Mesodermal cell (in vitro differentiated cells): ENCODE measurements around the gene TNS1. TPM values are rescaled to one million over a fixed set of nuclear protein-coding genes. Genes with fewer than 3 reads are reported as not detected.
"Not testable (repeated sequence)": the region's sequence is repeated elsewhere in the genome, so short reads cannot be mapped to it uniquely, and the experiment has no call there.

Experiments used
- H3K27ac ChIP-seq: 2 replicates; pipeline ENCODE4 v1.7.0; 2013; ENCODE audit warnings: mild to moderate bottlenecking, low read depth, low read length, moderate library complexity; ENCODE audit not compliant: severe bottlenecking
- H3K36me3 ChIP-seq: 2 replicates; pipeline ENCODE4 v1.7.1; 2013; ENCODE audit warnings: mild to moderate bottlenecking, low read length, moderate library complexity; ENCODE audit not compliant: control insufficient read depth, insufficient read depth
- H3K4me1 ChIP-seq: one replicate; pipeline ENCODE4 v1.7.1; 2013; ENCODE audit warnings: mild to moderate bottlenecking, low read length; ENCODE audit not compliant: insufficient read depth, control insufficient read depth, poor library complexity, severe bottlenecking
- H3K4me3 ChIP-seq: 2 replicates; pipeline ENCODE4 v1.7.0; 2013; ENCODE audit warnings: low read length, control low read depth, mild to moderate bottlenecking; ENCODE audit not compliant: insufficient read depth, poor library complexity, severe bottlenecking; ENCODE audit errors: extremely low read depth
- H3K9me3 ChIP-seq: 2 replicates; pipeline ENCODE4 v1.7.1; 2013; ENCODE audit warnings: mild to moderate bottlenecking, low read length, moderate library complexity; ENCODE audit not compliant: control insufficient read depth
- WGBS, 2 experiments: methylation state at CpG; one replicate each; pipeline ENCODE4 v1.1.5; 2013; ENCODE audit warnings: missing lambda C conversion rate in 2 of 2; ENCODE audit not compliant: insufficient coverage in 2 of 2; 5-methylcytosine and 5-hydroxymethylcytosine counted together
- polyA plus RNA-seq, 2 experiments: library from polyadenylated mRNA; stranded (reverse); fragments of 50-300 nt; gene quantifications; one replicate each; pipeline ENCODE4 v1.2.3, GENCODE V29; 2013

Gene TNS1
- 26.9 TPM for polyA plus RNA-seq (2013, experiment 1 of 2)
- 24.8 TPM for polyA plus RNA-seq (2013, experiment 2 of 2)

GRCh38 chr2:218002845-218003180, at the start of gene TNS1:
TSS of gene TNS1 (minus strand) at chr2:218002995. CDS start at chr2:218002872, 123 bp downstream.
- WGBS, 2 experiments, result 17 to 44% methylated on average over 10 to 11 of the region's 13 CpGs

GRCh38 chr2:218051903-218052302, 49.1 kb upstream of the TNS1 start:
- no peaks in the 10 kb centered on the region for H3K9me3 ChIP-seq
- WGBS, 2 experiments, result 94% methylated on average over 3 of the region's 3 CpGs

More at GRCh38 chr2:218002845-218003180, at the start of gene TNS1:
- Histone ChIP-seq H3K27ac (peak within 1 kb of the TSS; percentile 77), H3K9me3 (no peaks in the 10 kb centered on the region), H3K4me1 (peaks cover 73% of the 10 kb centered on the region), H3K4me3 (peak within 1 kb of the TSS; percentile 18), H3K36me3 (peaks cover 2% of the 10 kb centered on the region)

DNA sequence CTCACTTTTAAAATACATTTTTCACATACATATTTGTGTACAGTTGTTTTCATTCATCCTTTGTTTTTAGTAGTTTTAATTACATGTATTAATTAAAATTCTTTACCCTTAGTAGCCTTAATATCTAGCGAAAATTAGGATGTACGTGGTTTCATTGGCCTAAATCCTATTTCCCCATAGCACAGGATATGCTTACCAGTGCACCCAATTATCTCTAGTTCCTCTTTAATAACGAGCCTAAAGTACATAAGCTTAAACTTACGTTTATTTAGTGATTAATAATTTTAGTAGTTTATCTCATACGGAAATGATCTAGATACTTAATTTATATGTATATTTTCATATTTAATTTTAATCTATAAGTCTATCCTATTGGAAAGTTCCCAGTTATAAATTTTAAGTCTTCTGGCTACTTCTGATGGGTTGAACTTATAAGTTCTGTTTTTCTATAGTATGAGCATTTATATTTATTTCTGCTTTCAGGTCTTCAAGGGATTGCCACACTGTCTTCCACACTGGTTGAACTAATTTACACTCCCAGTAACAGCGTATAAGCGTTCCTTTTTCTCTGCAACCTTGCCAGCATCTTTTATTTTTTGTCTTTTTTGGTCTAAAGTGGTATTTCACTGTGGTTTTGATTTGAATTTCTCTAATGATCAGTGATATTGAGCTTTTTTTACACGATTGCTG, 44.9 kb upstream of the TNS1 start:
- H3K36me3 ChIP-seq, result no peaks in the 10 kb centered on the region
- no peaks in the 10 kb centered on the region for H3K4me1 ChIP-seq
- H3K9me3 ChIP-seq, result peaks cover 8% of the 10 kb centered on the region
- H3K4me3 ChIP-seq, result no peak overlapping the region
- WGBS, 2 experiments, result 83 to 92% methylated on average over 2 to 3 of the region's 8 CpGs
- no peak overlapping the region for H3K27ac ChIP-seq

More at GRCh38 chr2:218051903-218052302, 49.1 kb upstream of the TNS1 start:
- H3K27ac ChIP-seq, result no peak overlapping the region
- no peak overlapping the region for H3K4me3 ChIP-seq
- no peaks in the 10 kb centered on the region for H3K36me3 ChIP-seq
- H3K4me1 ChIP-seq, result no peaks in the 10 kb centered on the region

GRCh38 chr2:218046238-218046637, 43.4 kb upstream of the TNS1 start:
- Histone ChIP-seq H3K9me3 (peaks cover 8% of the 10 kb centered on the region), H3K36me3 (no peaks in the 10 kb centered on the region), H3K27ac (no peak overlapping the region), H3K4me1 (no peaks in the 10 kb centered on the region), H3K4me3 (no peak overlapping the region)
- 98% methylated on average over 4 of the region's 4 CpGs for WGBS, 2 experiments

- H3K9me3 ChIP-seq, H3K36me3 ChIP-seq, H3K4me3 ChIP-seq, H3K4me1 ChIP-seq, H3K27ac ChIP-seq: not testable (repeated sequence)
- no CpG with 5 or more reads among the region's 1 CpG for WGBS, 2 experiments
Measured at GRCh38 chr2:218044599-218044998, 41.8 kb upstream of the TNS1 start.

GRCh38 chr2:218043701-218044109, 40.9 kb upstream of the TNS1 start:
- WGBS, 2 experiments, result 77 to 81% methylated on average over 3 to 4 of the region's 5 CpGs
- peaks cover 8% of the 10 kb centered on the region for H3K9me3 ChIP-seq
- no peak overlapping the region for H3K4me3 ChIP-seq
- H3K27ac ChIP-seq, result no peak overlapping the region
- H3K36me3 ChIP-seq, result no peaks in the 10 kb centered on the region
- no peaks in the 10 kb centered on the region for H3K4me1 ChIP-seq

GRCh38 chr2:218043100-218043499, 40.3 kb upstream of the TNS1 start:
- no peak overlapping the region for H3K4me3 ChIP-seq
- WGBS, 2 experiments, result 85% methylated on average over 1 of the region's 1 CpG; no CpG with 5 or more reads in 1 of the 2 experiments
- no peaks in the 10 kb centered on the region for H3K36me3 ChIP-seq
- H3K27ac ChIP-seq, result no peak overlapping the region
- H3K9me3 ChIP-seq, result peaks cover 8% of the 10 kb centered on the region
- H3K4me1 ChIP-seq, result no peaks in the 10 kb centered on the region

GRCh38 chr2:218041302-218042168, 38.7 kb upstream of the TNS1 start:
- Histone ChIP-seq H3K9me3 (peaks cover 8% of the 10 kb centered on the region), H3K4me1 (no peaks in the 10 kb centered on the region), H3K4me3 (no peak overlapping the region), H3K27ac (no peak overlapping the region), H3K36me3 (no peaks in the 10 kb centered on the region)
- 100% methylated on average over 1 of the region's 2 CpGs; no CpG with 5 or more reads in 1 of the 2 experiments for WGBS, 2 experiments

- no peak overlapping the region for H3K4me3 ChIP-seq
- no peak overlapping the region for H3K27ac ChIP-seq
- WGBS, 2 experiments, result 92% methylated on average over 1 to 2 of the region's 2 CpGs
- peaks cover 8% of the 10 kb centered on the region for H3K9me3 ChIP-seq
- no peaks in the 10 kb centered on the region for H3K4me1 ChIP-seq
- H3K36me3 ChIP-seq, result no peaks in the 10 kb centered on the region
Measured at GRCh38 chr2:218040883-218041282, 38.1 kb upstream of the TNS1 start.

- Histone ChIP-seq H3K4me3 (no peak overlapping the region), H3K27ac (no peak overlapping the region), H3K4me1 (peaks cover 4% of the 10 kb centered on the region), H3K36me3 (no peaks in the 10 kb centered on the region), H3K9me3 (peaks cover 8% of the 10 kb centered on the region)
- 100% methylated on average over 1 of the region's 2 CpGs; no CpG with 5 or more reads in 1 of the 2 experiments for WGBS, 2 experiments
Measured at GRCh38 chr2:218039171-218039570, 36.4 kb upstream of the TNS1 start.
